SK-N-MC (cell line): ENCODE data around the gene IL20.

Source experiments
- EZH2 ChIP-seq: fragments of 200-600 bp; sonication (generic); IDR thresholded peaks from one replicate; pipeline ENCODE4 v1.6.1; 2017; ENCODE audit warnings: antibody characterized with exemption
- POLR2AphosphoS5 ChIP-seq: IDR thresholded peaks from 2 replicates; pipeline ENCODE4 v1.6.1; 2012; ENCODE audit warnings: mild to moderate bottlenecking, low read depth, low read length, borderline replicate concordance

DNA sequence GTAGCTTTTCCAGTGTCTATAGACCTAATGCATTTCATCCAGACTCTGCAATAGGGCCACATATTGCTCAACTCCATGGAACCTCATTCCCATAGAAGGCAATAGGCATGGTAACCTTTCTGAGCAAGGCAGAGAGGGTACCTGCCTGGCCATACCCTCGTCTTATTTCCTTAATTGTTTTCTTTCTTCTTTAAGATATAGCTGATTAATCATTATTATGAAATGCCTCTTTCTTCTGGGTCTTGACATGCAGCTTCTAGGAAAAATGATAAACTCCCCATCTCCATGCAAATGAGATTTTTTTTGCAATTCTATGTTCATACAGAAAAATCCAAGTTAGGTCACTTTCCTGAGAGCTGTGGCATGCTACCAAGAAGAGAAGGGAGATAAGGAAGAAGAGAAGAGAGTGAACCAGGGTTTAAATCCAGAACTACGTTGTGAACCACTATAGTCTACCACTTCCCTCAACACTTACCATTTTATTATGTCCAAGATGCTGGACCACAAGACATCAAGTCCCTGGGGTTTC, 33.0 kb upstream of the IL20 start:
- TF ChIP-seq EZH2 (no peak), POLR2AphosphoS5 (no peak)
